K562 (cell line): ENCODE data around the gene UNC79. TPM values are rescaled to one million over a fixed set of nuclear protein-coding genes. Genes with fewer than 3 reads are reported as not detected.

Experiments
- ATAC-seq: fragments of 200-7000 bp; cut with Tn5 transposase; 3 replicates; pipeline ENCODE4 v1.9.1; 2020; ENCODE audit warnings: moderate library complexity
- BruUV-seq: library from RNA; stranded (reverse); fragments of 400-500 nt; replicated peaks from 2 replicates; lab custom pipeline; 2021; lab: Mats Ljungman, UMichigan
- CTCF ChIA-PET: fragments of 300-600 bp; formaldehyde crosslinking; extraction: SDS; loops from one replicate; lab custom pipeline; 2021; ENCODE audit warnings: low intra/inter-chr PET ratio; lab: Yijun Ruan, JAX
- POLR2A ChIA-PET: fragments of 300-600, 350-650 bp; sonication (Branson Sonifier 250); formaldehyde crosslinking; extraction: SDS; loops from one replicate; lab custom pipeline; 2021; ENCODE audit warnings: antibody characterized with exemption, inconsistent platforms; lab: Yijun Ruan, JAX
- DNase-seq, 4 experiments: peaks; one replicate each; pipeline versions ENCODE4 v3.0.0 to v3.0.0-alpha.2; 2011 to 2018; ENCODE audit warnings: low spot score in 3 of 4, mixed read lengths in 3 of 4; ENCODE audit errors: extremely low read depth in 1 of 4
- FAIRE-seq: peaks from 2 replicates; lab custom pipeline; 2011; peaks lifted over from hg19 to GRCh38; lab: Jason Lieb, UNC
- H2AFZ ChIP-seq: 2 replicates; pipeline ENCODE4 v1.6.0; 2011; ENCODE audit warnings: low read depth, low read length, control low read depth, inconsistent platforms
- H3K27ac ChIP-seq: fragments of 200-600 bp; 3 replicates; pipeline ENCODE4 v1.8.0; 2011; ENCODE audit warnings: low read depth, mild to moderate bottlenecking, control low read depth, inconsistent platforms, low read length, moderate library complexity, mixed read lengths; ENCODE audit errors: extremely low read depth
- H3K27me3 ChIP-seq, 2 experiments: fragments of 300-600 bp in 1 of 2; 2 replicates in 1 of 2; 3 replicates in 1 of 2; pipeline versions ENCODE4 v1.6.0 to v1.8.0; 2011; ENCODE audit warnings: inconsistent platforms in 2 of 2, low read length in 2 of 2, mild to moderate bottlenecking in 1 of 2, mixed read lengths in 1 of 2, moderate library complexity in 1 of 2; ENCODE audit not compliant: control insufficient read depth in 2 of 2, insufficient read depth in 2 of 2
- H3K36me3 ChIP-seq: fragments of 300-600 bp; 3 replicates; pipeline ENCODE4 v1.8.0; 2011; ENCODE audit warnings: mild to moderate bottlenecking, low read length, inconsistent platforms; ENCODE audit not compliant: control insufficient read depth, insufficient read depth
- H3K4me1 ChIP-seq, 2 experiments: fragments of 200-600 bp in 1 of 2; replicated peaks in 1 of 2; 2 replicates in 1 of 2; 3 replicates in 1 of 2; pipeline versions ENCODE4 v1.5.1 to v1.8.0; 2011; ENCODE audit warnings: inconsistent platforms in 2 of 2, low read length in 2 of 2, mild to moderate bottlenecking in 1 of 2, mixed read lengths in 1 of 2, moderate library complexity in 1 of 2; ENCODE audit not compliant: control insufficient read depth in 2 of 2, insufficient read depth in 2 of 2
- H3K4me2 ChIP-seq: 2 replicates; pipeline ENCODE4 v1.6.1; 2011; ENCODE audit warnings: low read length, control low read depth, inconsistent platforms, mixed read lengths; ENCODE audit not compliant: insufficient read depth
- H3K4me3 ChIP-seq: fragments of 200-600 bp; sonication (generic), shearing (Covaris generic); 2 replicates; pipeline ENCODE4 v1.5.1; 2016; ENCODE audit warnings: control low read depth, inconsistent platforms
- H3K79me2 ChIP-seq: fragments of 200-600 bp; 3 replicates; pipeline ENCODE4 v1.8.0; 2011; ENCODE audit warnings: low read length, inconsistent platforms; ENCODE audit not compliant: control insufficient read depth, insufficient read depth
- H3K9ac ChIP-seq, 2 experiments: 2 replicates each; pipeline versions ENCODE4 v1.6.0 to v1.6.1; 2011; ENCODE audit warnings: low read depth in 2 of 2, low read length in 2 of 2, control low read depth in 1 of 2, inconsistent platforms in 1 of 2, mild to moderate bottlenecking in 1 of 2, mixed read lengths in 1 of 2; ENCODE audit not compliant: insufficient read depth in 1 of 2
- H3K9me1 ChIP-seq: one replicate; pipeline ENCODE4 v1.6.0; 2011; ENCODE audit warnings: inconsistent platforms, mild to moderate bottlenecking, low read length, moderate library complexity; ENCODE audit not compliant: control insufficient read depth, insufficient read depth
- H3K9me3 ChIP-seq: replicated peaks from 2 replicates; pipeline ENCODE4 v1.5.1; 2011; ENCODE audit warnings: low read depth, low read length, inconsistent platforms; ENCODE audit not compliant: control insufficient read depth, insufficient read depth
- H4K20me1 ChIP-seq: replicated peaks from 2 replicates; pipeline ENCODE4 v1.6.1; 2011; ENCODE audit warnings: low read length, inconsistent platforms, mixed read lengths; ENCODE audit not compliant: control insufficient read depth, insufficient read depth
- DMBX1 ChIP-seq: fragments of 250-450 bp; sonication (Bioruptor Pico); IDR thresholded peaks from 2 replicates; pipeline ENCODE4 v1.8.0; 2022; ENCODE audit warnings: inconsistent platforms, mild to moderate bottlenecking, moderate library complexity, borderline replicate concordance
- HDAC8 ChIP-seq: fragments of 450-650 bp; IDR thresholded peaks from 2 replicates; pipeline ENCODE4 v1.6.1; 2016; ENCODE audit warnings: mild to moderate bottlenecking, missing genetic modification characterization, moderate library complexity, missing compliant biosample characterization
- ILK ChIP-seq: fragments of 450-650 bp; IDR thresholded peaks from 2 replicates; pipeline ENCODE4 v1.6.1; 2016; ENCODE audit warnings: missing genetic modification characterization, low read depth, mild to moderate bottlenecking, missing compliant biosample characterization, moderate library complexity, borderline replicate concordance
- JUNB ChIP-seq: fragments of 450-650 bp; formaldehyde crosslinking; conservative IDR thresholded peaks from 2 replicates; pipeline ENCODE4 v1.4.0; 2020; ENCODE audit warnings: mild to moderate bottlenecking
- KLF1 ChIP-seq: fragments of 450-650 bp; IDR thresholded peaks from 2 replicates; pipeline ENCODE4 v1.6.1; 2016; ENCODE audit warnings: missing genetic modification characterization, missing compliant biosample characterization
- MEIS2 ChIP-seq: fragments of 450-650 bp; IDR thresholded peaks from 2 replicates; pipeline ENCODE4 v1.6.1; 2014; ENCODE audit warnings: mild to moderate bottlenecking; ENCODE audit not compliant: partially characterized antibody
- NBN ChIP-seq: fragments of 450-650 bp; IDR thresholded peaks from 2 replicates; pipeline ENCODE4 v1.6.1; 2016; ENCODE audit warnings: low read depth, mild to moderate bottlenecking
- PPARD ChIP-seq: fragments of 250-450 bp; sonication (Bioruptor Pico); IDR thresholded peaks from 2 replicates; pipeline ENCODE4 v1.8.0; 2022; ENCODE audit warnings: inconsistent platforms, mild to moderate bottlenecking, moderate library complexity
- RB1 ChIP-seq: fragments of 450-650 bp; IDR thresholded peaks from 2 replicates; pipeline ENCODE4 v1.6.1; 2017; ENCODE audit warnings: low read depth, mild to moderate bottlenecking
- STAG1 ChIP-seq: sonication (generic); formaldehyde crosslinking; IDR thresholded peaks from 2 replicates; pipeline ENCODE4 v1.5.0; 2020; ENCODE audit warnings: missing genetic modification reagents, borderline replicate concordance
- TCFL5 ChIP-seq: fragments of 250-450 bp; sonication (Bioruptor Pico); conservative IDR thresholded peaks from 2 replicates; pipeline ENCODE4 v1.6.1; 2021; ENCODE audit warnings: mild to moderate bottlenecking, moderate library complexity, matching md5 sums
- ZNF384 ChIP-seq: IDR thresholded peaks from 2 replicates; pipeline ENCODE4 v1.6.1; 2012; ENCODE audit warnings: low read depth, low read length, improper control_type of control experiment
- ZNF586 ChIP-seq: fragments of 450-650 bp; formaldehyde crosslinking; conservative IDR thresholded peaks from 2 replicates; pipeline ENCODE4 v1.4.0; 2020; ENCODE audit warnings: mild to moderate bottlenecking, moderate library complexity
- ZNF707 ChIP-seq: fragments of 250-450 bp; sonication (Bioruptor Pico); conservative IDR thresholded peaks from 2 replicates; pipeline ENCODE4 v1.8.0; 2022; ENCODE audit warnings: inconsistent platforms, mild to moderate bottlenecking, moderate library complexity
- WGBS: fragments of 100-300 bp; shearing (Covaris generic); methylation state at CpG from one replicate; pipeline ENCODE4 v1.1.6; 2016; ENCODE audit warnings: low coverage, mixed read lengths; ENCODE audit not compliant: insufficient coverage; ENCODE audit errors: missing lambda C conversion rate; 5-methylcytosine and 5-hydroxymethylcytosine counted together
- in situ Hi-C: fragments of 300-500 bp; cut with MboI; formaldehyde crosslinking; loops from 4 replicates; pipeline ENCODE4 v1.15.0; 2018; ENCODE audit warnings: inconsistent platforms, mixed read lengths
- intact Hi-C: fragments of 100-400 bp; cut with micrococcal nuclease; formaldehyde crosslinking; loops from 2 replicates; pipeline ENCODE4 v1.14.2; 2022
- polyA plus RNA-seq, 8 experiments: library from polyadenylated mRNA; depleted of rRNA in 4 of 8; stranded (reverse) in 5 of 8; unstranded in 3 of 8; fragments of >200 nt; fragmentation: Nextera tagmentation in 2 of 8; fragmentation: Illumina TruSeq in 1 of 8; extraction: Ambion mirVana in 2 of 8; extraction: Trizol in 1 of 8; gene quantifications; 2 replicates each; pipeline versions ENCODE4 v1.2.1 to v1.2.3, GENCODE V29; 2011 to 2014; ENCODE audit warnings: inconsistent platforms in 1 of 8, missing spikeins in 1 of 8
- total RNA-seq, 7 experiments: library from RNA; depleted of rRNA in 6 of 7; stranded (reverse); fragments of >200 nt in 6 of 7; fragmentation: Illumina TruSeq in 2 of 7; extraction: Trizol in 2 of 7; gene quantifications; 2 replicates each; pipeline versions ENCODE4 v1.2.1 to v1.2.3, GENCODE V29; 2011 to 2021; ENCODE audit warnings: low replicate concordance in 1 of 7
- TF ChIP-seq, protein P1 (sequence below): fragments of 250-450 bp; sonication (Bioruptor Pico); IDR thresholded peaks from 2 replicates; pipeline ENCODE4 v1.6.1; 2021; ENCODE audit warnings: mild to moderate bottlenecking

Gene UNC79
- total and polyA plus RNA-seq, 9 of the 15 experiments (the other 6 are each of a cell fraction or from before 2014, with no cell fraction given) = under 0.01 to 0.04 (median 0.01) TPM; not detected in 6

DNA sequence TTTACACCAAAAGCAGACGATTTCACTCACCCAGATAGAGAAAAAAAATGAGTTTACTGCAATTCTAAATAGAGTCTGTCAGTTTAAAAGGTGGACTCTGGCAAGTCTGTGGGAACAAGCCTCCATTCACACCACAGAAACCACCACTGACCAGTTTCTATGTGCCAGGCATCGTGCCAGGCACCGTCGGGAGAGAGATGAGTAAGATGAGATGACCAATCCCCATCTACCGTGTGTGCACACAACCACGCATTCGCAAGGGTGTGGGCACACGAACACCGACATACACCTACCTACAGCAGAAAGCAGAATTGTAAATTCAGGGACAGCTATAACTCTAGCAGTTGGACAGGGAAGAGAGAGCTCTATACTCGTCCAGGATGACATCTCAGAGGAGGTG, 299.3 kb downstream of the UNC79 start:
- intact Hi-C loops = no loop called here
- BruUV-seq = no TSS peak
- Histone ChIP-seq H3K79me2 (no peaks in the 10 kb centered on the region), H3K9me3 (no peaks in the 10 kb centered on the region), H3K4me2 (no peak overlapping the region), H3K27me3 (no peaks in the 10 kb centered on the region; a peak in 2 of 5 replicates), H2AFZ (no peak overlapping the region), H3K36me3 (no peaks in the 10 kb centered on the region)
- ATAC-seq (no peak), DNase-seq (no peak)
- CTCF ChIA-PET = no interaction called here
- TF ChIP-seq DMBX1 (no peak), NBN (no peak), ZNF707 (CRISPR knock-in tag) (no peak), MEIS2 (no peak), ILK (no peak)
- TF ChIP-seq, all 486 proteins: peak for 0
- in situ Hi-C loops = no loop called here
- POLR2A ChIA-PET = no interaction called here
- Histone ChIP-seq H3K9ac (no peak overlapping the region), H3K4me1 (no peaks in the 10 kb centered on the region; a peak in 2 of 5 replicates), H3K4me3 (no peak overlapping the region), H3K9me1 (no peaks in the 10 kb centered on the region), H3K27ac (no peak overlapping the region), H4K20me1 (no peaks in the 10 kb centered on the region)
- no peak for FAIRE-seq
- WGBS = 1% methylated on average over 9 of the region's 10 CpGs

DNA sequence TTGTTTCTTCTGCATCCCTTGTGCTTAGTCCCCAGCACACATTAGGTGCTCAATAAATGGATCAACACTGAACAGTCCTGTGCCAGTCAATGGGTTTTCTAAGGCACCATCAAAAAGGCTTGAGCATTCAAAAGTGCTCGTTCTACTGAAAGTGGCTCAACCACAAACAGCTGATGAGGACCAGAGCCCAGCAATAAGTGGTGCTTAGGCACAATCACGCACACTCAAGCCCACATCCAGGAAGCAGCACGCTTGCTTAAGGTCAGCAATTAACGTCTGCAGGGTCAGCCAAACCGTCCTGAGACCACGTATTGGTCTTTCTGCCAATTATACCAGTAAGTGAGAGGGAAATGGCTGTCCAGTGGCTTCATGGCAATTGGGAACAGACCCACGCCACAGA, 301.0 kb downstream of the UNC79 start:
- 0% methylated on average over 7 of the region's 7 CpGs for WGBS
- H4K20me1 ChIP-seq = no peaks in the 10 kb centered on the region
- DNase-seq (no peak), ATAC-seq (no peak), FAIRE-seq (no peak)
- ChIA-PET CTCF (no interaction called here), POLR2A (no interaction called here)
- no peaks in the 10 kb centered on the region for H3K9me3 ChIP-seq
- no peaks in the 10 kb centered on the region for H3K9me1 ChIP-seq
- no peaks in the 10 kb centered on the region for H3K36me3 ChIP-seq
- H3K9ac ChIP-seq = no peak overlapping the region
- H3K4me3 ChIP-seq = no peak overlapping the region
- no peaks in the 10 kb centered on the region; a peak in 2 of 5 replicates for H3K4me1 ChIP-seq
- no peaks in the 10 kb centered on the region; a peak in 2 of 5 replicates for H3K27me3 ChIP-seq
- intact Hi-C loops (no loop called here), in situ Hi-C loops (no loop called here)
- H3K4me2 ChIP-seq = no peak overlapping the region
- H2AFZ ChIP-seq = no peak overlapping the region
- no peak for TF ChIP-seq TCFL5
- TF ChIP-seq HDAC8 = no peak
- TF ChIP-seq STAG1 (CRISPR knock-in tag) = no peak
- no peak for TF ChIP-seq PPARD (CRISPR knock-in tag)
- TF ChIP-seq ZNF384 = no peak
- TF ChIP-seq RB1 = no peak
- TF ChIP-seq, protein P1, sequence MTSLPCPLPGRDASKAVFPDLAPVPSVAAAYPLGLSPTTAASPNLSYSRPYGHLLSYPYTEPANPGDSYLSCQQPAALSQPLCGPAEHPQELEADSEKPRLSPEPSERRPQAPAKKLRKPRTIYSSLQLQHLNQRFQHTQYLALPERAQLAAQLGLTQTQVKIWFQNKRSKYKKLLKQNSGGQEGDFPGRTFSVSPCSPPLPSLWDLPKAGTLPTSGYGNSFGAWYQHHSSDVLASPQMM (CRISPR knock-in tag) = no peak
- no peak for TF ChIP-seq ZNF586 (CRISPR knock-in tag)
- no peak for TF ChIP-seq KLF1 (tag)
- no peak for TF ChIP-seq JUNB (CRISPR knock-in tag)
- BruUV-seq = no TSS peak
- no peak overlapping the region for H3K27ac ChIP-seq
- no peaks in the 10 kb centered on the region for H3K79me2 ChIP-seq
